ENCODE data around the gene SIRT5.

- TF ChIP-seq POLR2A (IDR thresholded peaks at IDR 0.05), result no peak
- no peak for TF ChIP-seq CTCF (IDR thresholded peaks at IDR 0.05)
- TF ChIP-seq POLR2AphosphoS5 (IDR thresholded peaks at IDR 0.05), result no peak
Observed at GRCh38 chr6:13641315-13641714, 66.9 kb downstream of the SIRT5 start.
